DOHH2 (cell line): ENCODE data around the gene IL20.

ENCODE experiments used
- H3F3A ChIP-seq: fragments of 200-600 bp; sonication (generic), shearing (Covaris generic); 2 replicates; pipeline ENCODE4 v1.6.0; 2016; ENCODE audit warnings: antibody characterized with exemption, mild to moderate bottlenecking; ENCODE audit not compliant: control insufficient read depth, insufficient read depth
- H3K27ac ChIP-seq: fragments of 200-600 bp; sonication (generic); 2 replicates; pipeline ENCODE4 v1.5.1; 2014; ENCODE audit warnings: low read depth, mild to moderate bottlenecking, low read length, moderate library complexity
- H3K27me3 ChIP-seq: fragments of 200-600 bp; sonication (generic); 2 replicates; pipeline ENCODE4 v1.6.1; 2014; ENCODE audit warnings: mild to moderate bottlenecking, low read length, mixed read lengths; ENCODE audit not compliant: control insufficient read depth
- H3K36me3 ChIP-seq: fragments of 200-600 bp; sonication (generic); 2 replicates; pipeline ENCODE4 v1.6.1; 2014; ENCODE audit warnings: mild to moderate bottlenecking, low read length, moderate library complexity, mixed read lengths; ENCODE audit not compliant: control insufficient read depth
- H3K4me1 ChIP-seq: fragments of 200-600 bp; sonication (generic); 2 replicates; pipeline ENCODE4 v1.6.1; 2014; ENCODE audit warnings: mild to moderate bottlenecking, low read length, mixed read lengths; ENCODE audit not compliant: control insufficient read depth
- H3K4me2 ChIP-seq: fragments of 200-600 bp; sonication (generic); 2 replicates; pipeline ENCODE4 v1.6.0; 2014; ENCODE audit warnings: mild to moderate bottlenecking, low read length, moderate library complexity
- H3K4me3 ChIP-seq: fragments of 200-600 bp; sonication (generic); 2 replicates; pipeline ENCODE4 v1.5.1; 2014; ENCODE audit warnings: mild to moderate bottlenecking, low read length, mixed read lengths
- H3K79me2 ChIP-seq: fragments of 200-600 bp; sonication (generic); 2 replicates; pipeline ENCODE4 v1.6.1; 2014; ENCODE audit warnings: mild to moderate bottlenecking, low read length, mixed read lengths; ENCODE audit not compliant: control insufficient read depth
- H3K9me2 ChIP-seq: fragments of 200-600 bp; sonication (generic); replicated peaks from 2 replicates; pipeline ENCODE4 v1.6.1; 2014; ENCODE audit warnings: mild to moderate bottlenecking, low read length, mixed read lengths; ENCODE audit not compliant: control insufficient read depth
- H3K9me3 ChIP-seq: fragments of 200-600 bp; sonication (generic); 2 replicates; pipeline ENCODE4 v1.6.1; 2014; ENCODE audit warnings: antibody characterized with exemption, low read length, mixed read lengths; ENCODE audit not compliant: control insufficient read depth, insufficient read depth
- H4K20me1 ChIP-seq: fragments of 200-600 bp; sonication (generic); 2 replicates; pipeline ENCODE4 v1.6.0; 2014; ENCODE audit warnings: low read depth, mild to moderate bottlenecking, antibody characterized with exemption, low read length, moderate library complexity; ENCODE audit not compliant: control insufficient read depth, insufficient read depth
- CTCF ChIP-seq: fragments of 200-600 bp; sonication (generic); IDR thresholded peaks from one replicate; pipeline ENCODE4 v1.5.1; 2014; ENCODE audit warnings: antibody characterized with exemption, mild to moderate bottlenecking, low read depth, low read length; ENCODE audit not compliant: poor library complexity, severe bottlenecking
- EZH2phosphoT487 ChIP-seq: fragments of 200-600 bp; sonication (generic); IDR thresholded peaks from 2 replicates; pipeline ENCODE4 v1.6.1; 2017; ENCODE audit warnings: borderline replicate concordance, mild to moderate bottlenecking, antibody characterized with exemption, low read length, moderate library complexity, mixed read lengths

IL20 gene

GRCh38 chr1:206831650-206832049 lies 33.8 kb upstream of the IL20 start:
- Histone ChIP-seq H3K36me3 (no peaks in the 10 kb centered on the region), H4K20me1 (no peaks in the 10 kb centered on the region), H3K9me3 (no peaks in the 10 kb centered on the region), H3K27me3 (peaks cover 41% of the 10 kb centered on the region), H3K9me2 (no peaks in the 10 kb centered on the region), H3K4me1 (peaks cover 15% of the 10 kb centered on the region), H3K4me2 (no peak overlapping the region), H3K27ac (no peak overlapping the region), H3K79me2 (no peaks in the 10 kb centered on the region), H3F3A (no peaks in the 10 kb centered on the region), H3K4me3 (no peak overlapping the region)
- no peak for TF ChIP-seq CTCF
- no peak for TF ChIP-seq EZH2phosphoT487

- H3K9me3 ChIP-seq: no peaks in the 10 kb centered on the region
- H3K27ac ChIP-seq: no peak overlapping the region
- H3K27me3 ChIP-seq: peaks cover 41% of the 10 kb centered on the region
- no peaks in the 10 kb centered on the region for H3K36me3 ChIP-seq
- H4K20me1 ChIP-seq: no peaks in the 10 kb centered on the region
- H3K4me1 ChIP-seq: peaks cover 15% of the 10 kb centered on the region
- TF ChIP-seq CTCF (no peak), EZH2phosphoT487 (no peak)
- no peaks in the 10 kb centered on the region for H3F3A ChIP-seq
- no peaks in the 10 kb centered on the region for H3K79me2 ChIP-seq
- no peaks in the 10 kb centered on the region for H3K9me2 ChIP-seq
- no peak overlapping the region for H3K4me3 ChIP-seq
- no peak overlapping the region for H3K4me2 ChIP-seq
Observed at GRCh38 chr1:206832352-206832880, 33.0 kb upstream of the IL20 start.

- no peaks in the 10 kb centered on the region for H3K9me3 ChIP-seq
- no peaks in the 10 kb centered on the region for H3F3A ChIP-seq
- no peaks in the 10 kb centered on the region for H3K36me3 ChIP-seq
- H4K20me1 ChIP-seq: no peaks in the 10 kb centered on the region
- no peaks in the 10 kb centered on the region for H3K9me2 ChIP-seq
- H3K4me3 ChIP-seq: no peak overlapping the region
- H3K4me1 ChIP-seq: peaks cover 15% of the 10 kb centered on the region
- H3K27me3 ChIP-seq: peaks cover 41% of the 10 kb centered on the region
- H3K79me2 ChIP-seq: no peaks in the 10 kb centered on the region
- no peak overlapping the region for H3K4me2 ChIP-seq
- no peak overlapping the region for H3K27ac ChIP-seq
- no peak for TF ChIP-seq EZH2phosphoT487
- no peak for TF ChIP-seq CTCF
Observed at GRCh38 chr1:206833106-206833680, 32.2 kb upstream of the IL20 start.
